Mesenchymal stem cell (in vitro differentiated cells and primary cell): ENCODE data around the gene SURF6.

Experiments used
- DNase-seq: peaks from one replicate; pipeline ENCODE4 v3.0.0-alpha.2; 2013
- H2AFZ ChIP-seq: one replicate; pipeline ENCODE4 v1.6.1; 2013; ENCODE audit warnings: low read depth, mild to moderate bottlenecking, control low read depth, inconsistent platforms, low read length, moderate library complexity
- H2AK5ac ChIP-seq: 2 replicates; pipeline ENCODE4 v1.6.1; 2013; ENCODE audit warnings: low read length, moderate library complexity, mild to moderate bottlenecking, inconsistent platforms; ENCODE audit not compliant: severe bottlenecking
- H2BK120ac ChIP-seq: one replicate; pipeline ENCODE4 v1.6.1; 2013; ENCODE audit warnings: low read depth, mild to moderate bottlenecking, inconsistent platforms, low read length, moderate library complexity
- H2BK12ac ChIP-seq, 2 experiments: one replicate each; pipeline ENCODE4 v1.6.1; 2013; ENCODE audit warnings: inconsistent platforms in 2 of 2, low read length in 2 of 2, mild to moderate bottlenecking in 2 of 2, moderate library complexity in 2 of 2, control low read depth in 1 of 2
- H2BK15ac ChIP-seq: one replicate; pipeline ENCODE4 v1.6.1; 2013; ENCODE audit warnings: mild to moderate bottlenecking, low read depth, inconsistent platforms; ENCODE audit not compliant: poor library complexity, severe bottlenecking
- H2BK5ac ChIP-seq: 2 replicates; pipeline ENCODE4 v1.6.1; 2013; ENCODE audit warnings: low read depth, mild to moderate bottlenecking, low read length, control low read depth, inconsistent platforms; ENCODE audit not compliant: poor library complexity, severe bottlenecking
- H3K14ac ChIP-seq, 2 experiments: one replicate each; pipeline ENCODE4 v1.6.1; 2013; ENCODE audit warnings: inconsistent platforms in 2 of 2, low read length in 2 of 2, control low read depth in 1 of 2, mild to moderate bottlenecking in 1 of 2, moderate library complexity in 1 of 2
- H3K18ac ChIP-seq, 2 experiments: one replicate each; pipeline ENCODE4 v1.6.1; 2013; ENCODE audit warnings: inconsistent platforms in 2 of 2, low read length in 2 of 2, control low read depth in 1 of 2, low read depth in 1 of 2, mild to moderate bottlenecking in 1 of 2
- H3K23ac ChIP-seq, 2 experiments: one replicate each; pipeline ENCODE4 v1.6.1; 2013; ENCODE audit warnings: inconsistent platforms in 2 of 2, low read length in 2 of 2, mild to moderate bottlenecking in 2 of 2, moderate library complexity in 2 of 2, control low read depth in 1 of 2
- H3K27ac ChIP-seq: 2 replicates; pipeline ENCODE4 v1.5.1; 2013; ENCODE audit warnings: mild to moderate bottlenecking, moderate library complexity, low read length, control low read depth, inconsistent platforms; ENCODE audit not compliant: poor library complexity, severe bottlenecking
- H3K27me3 ChIP-seq, 2 experiments: 2 replicates each; pipeline versions ENCODE4 v1.6.1 to v1.7.0; 2013; ENCODE audit warnings: low read length in 2 of 2, mild to moderate bottlenecking in 2 of 2, moderate library complexity in 2 of 2, control low read depth in 1 of 2, inconsistent platforms in 1 of 2; ENCODE audit not compliant: control insufficient read depth in 1 of 2, insufficient read depth in 1 of 2
- H3K36me3 ChIP-seq, 2 experiments: 2 replicates each; pipeline versions ENCODE4 v1.6.1 to v1.7.0; 2013; ENCODE audit warnings: low read length in 2 of 2, control low read depth in 1 of 2, inconsistent platforms in 1 of 2, low read depth in 1 of 2, mild to moderate bottlenecking in 1 of 2; ENCODE audit not compliant: insufficient read depth in 2 of 2, control insufficient read depth in 1 of 2
- H3K4ac ChIP-seq, 2 experiments: one replicate each; pipeline ENCODE4 v1.6.1; 2013; ENCODE audit warnings: inconsistent platforms in 2 of 2, low read length in 2 of 2, mild to moderate bottlenecking in 2 of 2, moderate library complexity in 2 of 2, control low read depth in 1 of 2, low read depth in 1 of 2
- H3K4me1 ChIP-seq: 2 replicates; pipeline ENCODE4 v1.6.1; 2013; ENCODE audit warnings: low read depth, low read length, control low read depth; ENCODE audit not compliant: control insufficient read depth, insufficient read depth
- H3K4me2 ChIP-seq: 2 replicates; pipeline ENCODE4 v1.6.1; 2013; ENCODE audit warnings: low read length, mild to moderate bottlenecking, inconsistent platforms; ENCODE audit not compliant: poor library complexity, severe bottlenecking
- H3K4me3 ChIP-seq, 2 experiments: 2 replicates each; pipeline versions ENCODE4 v1.5.1 to v1.7.0; 2013; ENCODE audit warnings: low read length in 2 of 2, mild to moderate bottlenecking in 2 of 2, control low read depth in 1 of 2, low read depth in 1 of 2; ENCODE audit not compliant: insufficient read depth in 1 of 2
- H3K79me1 ChIP-seq: replicated peaks from 2 replicates; pipeline ENCODE4 v1.6.1; 2013; ENCODE audit warnings: mild to moderate bottlenecking, control low read depth, low read length, inconsistent platforms; ENCODE audit not compliant: poor library complexity, severe bottlenecking
- H3K9ac ChIP-seq: 2 replicates; pipeline ENCODE4 v1.7.0; 2013; ENCODE audit warnings: mild to moderate bottlenecking, low read length, moderate library complexity
- H3K9me3 ChIP-seq: 2 replicates; pipeline ENCODE4 v1.7.0; 2013; ENCODE audit warnings: mild to moderate bottlenecking, low read length; ENCODE audit not compliant: control insufficient read depth
- H4K8ac ChIP-seq: one replicate; pipeline ENCODE4 v1.6.1; 2013; ENCODE audit warnings: inconsistent platforms, mild to moderate bottlenecking, low read length, moderate library complexity
- H4K91ac ChIP-seq: one replicate; pipeline ENCODE4 v1.6.1; 2013; ENCODE audit warnings: mild to moderate bottlenecking, low read length, inconsistent platforms
- WGBS: methylation state at CpG from one replicate; pipeline ENCODE4 v1.1.7; 2013; ENCODE audit warnings: mixed read lengths; 5-methylcytosine and 5-hydroxymethylcytosine counted together

The SURF6 gene

DNA sequence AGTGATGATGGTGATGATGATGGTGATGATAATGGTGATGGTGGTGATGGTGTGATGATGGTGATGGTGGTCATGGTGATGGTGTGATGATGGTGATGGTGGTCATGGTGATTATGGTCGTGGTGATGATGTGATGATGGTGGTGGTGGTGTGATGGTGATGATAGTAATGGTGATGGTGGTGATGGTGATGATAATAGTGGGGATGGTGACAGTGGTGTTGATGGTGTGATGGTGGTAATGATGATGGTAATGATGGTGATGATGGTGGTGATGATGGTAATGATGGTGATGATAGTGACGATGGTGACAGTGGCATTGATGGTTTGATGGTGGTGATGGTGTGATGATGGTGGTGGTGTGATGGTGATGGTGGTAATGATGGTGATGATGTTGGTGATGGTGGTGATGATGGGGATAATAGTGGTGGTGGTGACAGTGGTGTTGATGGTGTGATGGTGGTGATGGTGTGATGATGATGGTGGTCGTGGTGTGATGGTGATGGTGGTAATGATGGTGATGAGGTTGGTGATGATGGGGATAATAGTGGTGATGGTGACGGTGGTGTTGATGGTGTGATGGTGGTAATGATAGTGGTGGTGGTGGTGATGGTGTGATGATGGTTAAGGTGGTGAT is 46.6 kb upstream of the SURF6 start:
- Histone ChIP-seq H3K9ac (no peak overlapping the region), H3K4me1 (peaks cover 8% of the 10 kb centered on the region), H3K4me3 (no peak overlapping the region), H3K27me3 (peaks cover 0 to 1% of the 10 kb centered on the region in 2 experiments), H4K91ac (no peak overlapping the region), H2BK12ac (no peak overlapping the region), H3K23ac (no peak overlapping the region), H3K36me3 (no peaks in the 10 kb centered on the region), H3K14ac (no peak overlapping the region), H4K8ac (no peak overlapping the region), H2AFZ (no peak overlapping the region), H3K4ac (no peak overlapping the region), H3K4me2 (no peak overlapping the region), H3K18ac (no peak overlapping the region), H3K27ac (no peak overlapping the region), H2BK5ac (no peak overlapping the region), H3K79me1 (no peaks in the 10 kb centered on the region), H2BK15ac (no peak overlapping the region), H3K9me3 (no peaks in the 10 kb centered on the region), H2BK120ac (no peak overlapping the region), H2AK5ac (no peak overlapping the region)
- 91% methylated on average over 4 of the region's 4 CpGs for WGBS
- DNase-seq = no peak

DNA sequence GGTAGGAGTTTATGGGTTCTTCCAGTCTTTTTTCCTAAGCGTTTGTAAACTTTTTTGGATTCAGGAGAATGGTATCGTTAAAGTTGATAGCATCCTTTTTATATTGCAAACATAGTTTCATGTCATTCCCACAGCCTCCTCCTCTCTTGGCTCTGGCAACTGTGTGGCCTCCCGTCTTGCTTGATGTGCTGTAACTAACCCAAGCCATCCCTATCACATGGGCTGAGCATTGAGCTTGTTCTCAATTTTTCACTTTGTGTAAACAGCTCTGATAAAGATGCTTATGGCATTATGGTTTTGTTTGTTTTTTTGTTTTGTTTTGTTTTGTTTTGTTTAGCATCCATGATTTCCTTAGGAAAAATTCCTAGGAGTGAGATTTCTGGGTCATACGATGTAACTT is 44.7 kb upstream of the SURF6 start:
- Histone ChIP-seq H2AFZ (no peak overlapping the region), H4K8ac (no peak overlapping the region), H2AK5ac (no peak overlapping the region), H3K27ac (no peak overlapping the region), H4K91ac (no peak overlapping the region), H3K4me1 (peaks cover 13% of the 10 kb centered on the region), H3K4me3 (no peak overlapping the region), H3K18ac (no peak overlapping the region), H3K4ac (no peak overlapping the region), H3K27me3 (no peaks in the 10 kb centered on the region), H3K14ac (no peak overlapping the region), H3K36me3 (no peaks in the 10 kb centered on the region), H2BK120ac (no peak overlapping the region), H2BK5ac (no peak overlapping the region), H3K4me2 (no peak overlapping the region), H3K23ac (no peak overlapping the region), H3K79me1 (peaks cover 4% of the 10 kb centered on the region), H2BK15ac (no peak overlapping the region), H2BK12ac (no peak overlapping the region), H3K9ac (no peak overlapping the region), H3K9me3 (no peaks in the 10 kb centered on the region)
- no peak for DNase-seq
- 97% methylated on average over 4 of the region's 4 CpGs for WGBS

DNA sequence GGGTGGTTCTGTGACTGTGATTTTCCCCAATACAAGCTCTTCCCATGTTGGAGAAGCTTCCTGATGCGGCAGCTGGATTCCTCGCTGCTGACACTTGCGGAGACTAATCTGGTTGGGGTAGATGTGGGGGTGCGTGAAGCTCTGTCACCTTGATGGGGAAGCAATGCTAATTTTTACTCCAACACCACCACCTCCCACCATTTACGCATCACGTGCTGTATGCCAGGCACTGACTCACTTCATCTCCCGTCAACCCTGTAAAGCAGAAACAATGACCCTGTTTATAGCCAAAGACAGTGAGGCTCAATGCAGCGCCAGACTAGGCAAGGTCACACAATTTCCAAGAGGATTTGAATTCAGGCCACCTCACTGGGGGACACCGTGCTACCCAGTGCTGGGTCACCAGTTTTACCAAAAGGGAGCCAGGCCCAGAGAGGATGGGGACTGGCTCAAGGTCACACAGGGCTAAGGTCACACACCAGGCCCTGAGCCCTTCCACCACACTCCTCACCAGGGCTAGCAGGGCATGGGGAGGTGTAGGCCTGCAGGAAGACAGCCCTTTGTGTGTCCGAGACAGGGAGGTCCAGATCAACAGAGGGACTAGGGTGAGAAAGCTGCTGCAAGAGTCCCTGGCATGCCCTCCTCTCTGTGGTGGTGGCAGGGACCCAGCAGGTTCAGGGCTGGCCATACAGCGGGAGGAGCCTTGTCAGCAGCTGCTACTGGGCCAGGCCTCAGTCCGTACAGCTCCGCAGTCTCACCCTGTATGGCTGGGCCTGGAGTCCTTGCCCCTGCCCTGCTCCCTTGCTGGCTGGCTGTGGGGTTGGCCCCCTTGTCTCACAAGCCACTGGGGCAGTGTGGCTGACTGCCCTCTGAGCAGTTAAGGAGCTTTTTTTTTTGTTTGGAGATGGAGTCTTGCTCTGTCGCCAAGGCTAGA is 43.4 kb upstream of the SURF6 start:
- H4K91ac ChIP-seq = no peak overlapping the region
- no peak overlapping the region for H3K4me3 ChIP-seq
- no peak overlapping the region for H3K9ac ChIP-seq
- H2BK120ac ChIP-seq = no peak overlapping the region
- H3K79me1 ChIP-seq = peaks cover 4% of the 10 kb centered on the region
- H2BK5ac ChIP-seq = no peak overlapping the region
- H3K23ac ChIP-seq = no peak overlapping the region
- no peak overlapping the region for H3K18ac ChIP-seq
- no peak overlapping the region for H3K4ac ChIP-seq
- no peak overlapping the region for H2AK5ac ChIP-seq
- H2BK15ac ChIP-seq = no peak overlapping the region
- H3K36me3 ChIP-seq = no peaks in the 10 kb centered on the region
- no peak overlapping the region for H3K4me2 ChIP-seq
- H3K9me3 ChIP-seq = no peaks in the 10 kb centered on the region
- no peak overlapping the region for H2BK12ac ChIP-seq
- H2AFZ ChIP-seq = no peak overlapping the region
- no peak overlapping the region for H4K8ac ChIP-seq
- 92% methylated on average over 13 of the region's 14 CpGs for WGBS
- peaks cover 13% of the 10 kb centered on the region for H3K4me1 ChIP-seq
- no peak for DNase-seq
- no peaks in the 10 kb centered on the region for H3K27me3 ChIP-seq
- H3K27ac ChIP-seq = no peak overlapping the region
- H3K14ac ChIP-seq = no peak overlapping the region

DNA sequence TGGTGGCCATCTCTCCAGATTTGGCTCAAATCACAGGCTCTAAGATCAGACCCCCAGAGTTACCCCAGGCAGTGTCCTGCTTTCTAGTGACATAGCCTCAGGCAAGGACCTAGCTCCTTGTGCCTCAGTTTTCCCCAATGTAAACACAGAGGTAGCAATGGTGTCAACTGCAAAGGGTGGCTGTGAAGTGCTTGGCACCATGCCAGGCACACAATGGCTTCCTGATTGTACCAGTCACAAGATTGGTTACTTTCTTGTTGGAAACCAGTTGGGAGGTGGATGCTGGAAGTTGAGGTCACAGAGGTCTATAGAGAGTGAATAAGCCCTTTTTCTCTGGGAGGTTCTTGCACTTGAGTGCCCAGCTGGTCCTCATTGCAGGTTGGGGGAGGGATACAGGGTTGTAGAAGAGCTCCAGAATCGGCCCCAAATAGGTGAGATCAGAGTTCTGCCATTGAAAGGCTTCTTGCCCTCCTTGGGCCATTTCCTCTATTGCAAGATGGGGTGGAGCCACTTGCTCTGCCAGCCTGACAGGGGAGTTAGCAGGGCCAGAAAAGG is 42.5 kb upstream of the SURF6 start:
- no peak overlapping the region for H3K4me2 ChIP-seq
- WGBS = 93% methylated on average over 1 of the region's 1 CpG

More for the DNA sequence above, 42.5 kb upstream of the SURF6 start:
- H3K4me3 ChIP-seq = peak overlapping the region in 1 of 2 experiments; percentile 41
- H3K79me1 ChIP-seq = peaks cover 4% of the 10 kb centered on the region
- H3K4me1 ChIP-seq = peaks cover 17% of the 10 kb centered on the region
- H4K91ac ChIP-seq = no peak overlapping the region
- no peaks in the 10 kb centered on the region for H3K9me3 ChIP-seq
- DNase-seq = no peak
- no peak overlapping the region for H2AK5ac ChIP-seq
- H3K27me3 ChIP-seq = no peaks in the 10 kb centered on the region
- H2BK15ac ChIP-seq = no peak overlapping the region
- H2BK120ac ChIP-seq = no peak overlapping the region
- peak overlapping the region; percentile 47 for H3K9ac ChIP-seq
- no peak overlapping the region for H3K18ac ChIP-seq
- no peak overlapping the region for H3K4ac ChIP-seq
- no peak overlapping the region for H4K8ac ChIP-seq
- no peak overlapping the region for H3K27ac ChIP-seq
- no peak overlapping the region for H2BK12ac ChIP-seq
- H3K23ac ChIP-seq = no peak overlapping the region
- no peak overlapping the region for H3K14ac ChIP-seq
- H2AFZ ChIP-seq = no peak overlapping the region
- H2BK5ac ChIP-seq = no peak overlapping the region
- peaks cover 0 to 1% of the 10 kb centered on the region in 2 experiments for H3K36me3 ChIP-seq
